ENCODE measurements around the gene RFNG.
"Not testable (repeated sequence)": the region's sequence is repeated elsewhere in the genome, so short reads cannot be mapped to it uniquely, and the experiment has no call there.

Gene RFNG

GRCh38 chr17:82039695-82040299 lies 11.8 kb downstream of the RFNG start:
- no peak for DNase-seq

GRCh38 chr17:82038796-82039409 lies 12.7 kb downstream of the RFNG start:
- not testable (repeated sequence) for DNase-seq

GRCh38 chr17:82037889-82038195 lies 13.8 kb downstream of the RFNG start:
- no peak for DNase-seq

- peak; percentile 94 for DNase-seq
Measured at GRCh38 chr17:82037092-82037888, 14.3 kb downstream of the RFNG start, which contains the start of gene DCXR. TSS of gene DCXR (minus strand) at chr17:82037697. CDS start at chr17:82037682, 15 bp downstream.

- no peak for DNase-seq
Measured at GRCh38 chr17:82036634-82037091, 14.9 kb downstream of the RFNG start.

GRCh38 chr17:82035956-82036633 lies 15.5 kb downstream of the RFNG start:
- no peak for DNase-seq

- no peak for DNase-seq
Measured at GRCh38 chr17:82035488-82035887, 16.1 kb downstream of the RFNG start.

GRCh38 chr17:82034371-82035011 lies 17.1 kb downstream of the RFNG start:
- DNase-seq = no peak

GRCh38 chr17:82033359-82034085 lies 18.1 kb downstream of the RFNG start:
- DNase-seq = no peak

- DNase-seq = no peak
Measured at GRCh38 chr17:82031885-82032627, 19.6 kb downstream of the RFNG start.

GRCh38 chr17:82031303-82031884 lies 20.2 kb downstream of the RFNG start, which contains the start of gene RAC3:
TSS of gene RAC3 (plus strand) at chr17:82031678. CDS start at chr17:82031762, 84 bp downstream.
- DNase-seq = peak; percentile 43

- peak; percentile 82 for DNase-seq
Measured at GRCh38 chr17:82030470-82031302, 20.9 kb downstream of the RFNG start.

GRCh38 chr17:82029990-82030469 lies 21.6 kb downstream of the RFNG start:
- no peak for DNase-seq

GRCh38 chr17:82029391-82029790 lies 22.2 kb downstream of the RFNG start:
- DNase-seq = no peak

- DNase-seq = no peak
Measured at GRCh38 chr17:82028966-82029365, 22.6 kb downstream of the RFNG start.

- DNase-seq = no peak
Measured at GRCh38 chr17:82028246-82028645, 23.4 kb downstream of the RFNG start.

GRCh38 chr17:82025401-82026107 lies 26.1 kb downstream of the RFNG start:
- DNase-seq = no peak

GRCh38 chr17:82024859-82025258 lies 26.8 kb downstream of the RFNG start:
- no peak for DNase-seq
